Immature natural killer cell (primary cell): Measurements from ENCODE around the gene KLHL26. TPM values are rescaled to one million over a fixed set of nuclear protein-coding genes. Genes with fewer than 3 reads are reported as not detected.
"Not testable (repeated sequence)": the region's sequence is repeated elsewhere in the genome, so short reads cannot be mapped to it uniquely, and the experiment has no call there.

ENCODE experiments used
- DNase-seq, 3 donors: peaks; one replicate each; pipeline ENCODE4 v3.0.0; 2022; ENCODE audit warnings: mixed read lengths in 1 of 3
- H3K27ac Mint-ChIP-seq, 6 donors: one replicate each; pipeline ENCODE4 v1.8.0; 2020; ENCODE audit warnings: mixed read lengths in 6 of 6, mild to moderate bottlenecking in 5 of 6, inconsistent platforms in 4 of 6, moderate library complexity in 3 of 6
- H3K27me3 Mint-ChIP-seq, 3 donors: one replicate each; pipeline ENCODE4 v1.8.0; 2020 to 2021; ENCODE audit warnings: low read depth in 3 of 3, mild to moderate bottlenecking in 3 of 3, mixed read lengths in 3 of 3, moderate library complexity in 3 of 3, inconsistent platforms in 1 of 3
- H3K36me3 Mint-ChIP-seq, 3 donors: one replicate each; pipeline ENCODE4 v1.8.0; 2020; ENCODE audit warnings: mixed read lengths in 3 of 3, inconsistent platforms in 2 of 3, mild to moderate bottlenecking in 2 of 3
- H3K4me1 Mint-ChIP-seq, 2 donors: one replicate each; pipeline ENCODE4 v1.8.0; 2020; ENCODE audit warnings: inconsistent platforms in 2 of 2, mild to moderate bottlenecking in 2 of 2, mixed read lengths in 2 of 2, moderate library complexity in 1 of 2
- H3K4me3 Mint-ChIP-seq, 5 donors: one replicate each; pipeline ENCODE4 v1.8.0; 2020; ENCODE audit warnings: mild to moderate bottlenecking in 5 of 5, mixed read lengths in 5 of 5, inconsistent platforms in 3 of 5, moderate library complexity in 3 of 5
- H3K9me3 Mint-ChIP-seq, 6 donors: one replicate each; pipeline ENCODE4 v1.8.0; 2020; ENCODE audit warnings: mild to moderate bottlenecking in 6 of 6, mixed read lengths in 6 of 6, inconsistent platforms in 4 of 6, moderate library complexity in 3 of 6
- polyA plus RNA-seq, 3 donors: library from polyadenylated mRNA; unstranded; fragments of 300-500 nt; fragmentation: Illumina TruSeq; gene quantifications; one replicate each; pipeline ENCODE4 v1.2.3, GENCODE V29; 2021

KLHL26 gene
- 1 to 10 TPM; 1.6 to 4.8 (median 4.5) TPM for polyA plus RNA-seq

- Mint-ChIP-seq H3K27ac (peak within 1 kb of the TSS; percentile 78 to 93 (median 90)), H3K36me3 (no peaks in the 10 kb centered on the region), H3K27me3 (peaks cover 2 to 9% (median 3%) of the 10 kb centered on the region in 3 donors), H3K4me1 (peaks cover 27 to 38% of the 10 kb centered on the region in 2 donors), H3K9me3 (no peaks in the 10 kb centered on the region), H3K4me3 (peak within 1 kb of the TSS; percentile 87 to 93 (median 92))
- DNase-seq = no peak
These were observed at the start of gene KLHL26 for GRCh38 chr19:18636969-18637629. TSS of gene KLHL26 (plus strand) at chr19:18637028. CDS start at chr19:18637055, 27 bp downstream.

GRCh38 chr19:18587561-18587960 is 49.3 kb upstream of the KLHL26 start:
- peaks cover 26 to 28% of the 10 kb centered on the region in 2 donors for H3K4me1 Mint-ChIP-seq
- no peaks in the 10 kb centered on the region for H3K9me3 Mint-ChIP-seq
- H3K36me3 Mint-ChIP-seq = no peaks in the 10 kb centered on the region
- peak overlapping the region in 4 of 5 donors; percentile 47 to 96 (median 74) for H3K4me3 Mint-ChIP-seq
- peaks cover 0 to 9% (median 4%) of the 10 kb centered on the region in 3 donors for H3K27me3 Mint-ChIP-seq
- DNase-seq = no peak
- peak overlapping the region in 5 of 6 donors; percentile 62 to 97 (median 92) for H3K27ac Mint-ChIP-seq

- peaks cover 26 to 28% of the 10 kb centered on the region in 2 donors for H3K4me1 Mint-ChIP-seq
- DNase-seq = no peak
- no peaks in the 10 kb centered on the region for H3K9me3 Mint-ChIP-seq
- no peaks in the 10 kb centered on the region for H3K36me3 Mint-ChIP-seq
- peak overlapping the region; percentile 91 to 97 (median 94) for H3K27ac Mint-ChIP-seq
- H3K4me3 Mint-ChIP-seq = peak overlapping the region; percentile 86 to 96 (median 92)
- peaks cover 0 to 9% (median 0%) of the 10 kb centered on the region in 3 donors for H3K27me3 Mint-ChIP-seq
These were observed 48.7 kb upstream of the KLHL26 start for GRCh38 chr19:18587962-18588610.

GRCh38 chr19:18588611-18589379 is 48.0 kb upstream of the KLHL26 start, which contains the start of gene REX1BD:
TSS of gene REX1BD (plus strand) at chr19:18588798. CDS start at chr19:18588802, 4 bp downstream.
- Mint-ChIP-seq H3K27ac (peak within 1 kb of the TSS; percentile 91 to 97 (median 94)), H3K9me3 (no peaks in the 10 kb centered on the region), H3K4me1 (peaks cover 29 to 33% of the 10 kb centered on the region in 2 donors), H3K27me3 (peaks cover 0 to 9% (median 0%) of the 10 kb centered on the region in 3 donors), H3K36me3 (no peaks in the 10 kb centered on the region), H3K4me3 (peak within 1 kb of the TSS; percentile 86 to 96 (median 92))
- peak; percentile 82 to 85 (median 83) for DNase-seq

- Mint-ChIP-seq H3K4me1 (peaks cover 32 to 36% of the 10 kb centered on the region in 2 donors), H3K9me3 (no peaks in the 10 kb centered on the region), H3K27me3 (peaks cover 0 to 9% (median 0%) of the 10 kb centered on the region in 3 donors), H3K36me3 (no peaks in the 10 kb centered on the region), H3K27ac (peak overlapping the region; percentile 74 to 97 (median 90)), H3K4me3 (peak overlapping the region; percentile 86 to 96 (median 92))
- peak in 2 of 3 donors; percentile 73 to 74 for DNase-seq
These were observed 47.2 kb upstream of the KLHL26 start for GRCh38 chr19:18589380-18590272.

- peak overlapping the region in 5 of 6 donors; percentile 31 to 92 (median 74) for H3K27ac Mint-ChIP-seq
- no peaks in the 10 kb centered on the region for H3K9me3 Mint-ChIP-seq
- peak overlapping the region; percentile 56 to 92 (median 86) for H3K4me3 Mint-ChIP-seq
- H3K36me3 Mint-ChIP-seq = no peaks in the 10 kb centered on the region
- peaks cover 0 to 9% (median 2%) of the 10 kb centered on the region in 3 donors for H3K27me3 Mint-ChIP-seq
- no peak for DNase-seq
- peaks cover 37 to 44% of the 10 kb centered on the region in 2 donors for H3K4me1 Mint-ChIP-seq
These were observed 46.3 kb upstream of the KLHL26 start for GRCh38 chr19:18590273-18591272.

GRCh38 chr19:18591735-18592385 is 45.0 kb upstream of the KLHL26 start:
- Mint-ChIP-seq H3K4me3 (peak overlapping the region in 4 of 5 donors; percentile 21 to 36 (median 26)), H3K27me3 (peaks cover 0 to 9% (median 2%) of the 10 kb centered on the region in 3 donors), H3K9me3 (peaks cover 0 to 1% (median 0%) of the 10 kb centered on the region in 6 donors), H3K36me3 (no peaks in the 10 kb centered on the region), H3K27ac (peak overlapping the region in 1 of 6 donors; percentile 8), H3K4me1 (peaks cover 37 to 46% of the 10 kb centered on the region in 2 donors)
- no peak for DNase-seq

- H3K4me1 Mint-ChIP-seq = peaks cover 35 to 44% of the 10 kb centered on the region in 2 donors
- H3K36me3 Mint-ChIP-seq, H3K9me3 Mint-ChIP-seq, DNase-seq, H3K27me3 Mint-ChIP-seq, H3K4me3 Mint-ChIP-seq: not testable (repeated sequence)
- peak overlapping the region in 1 of 6 donors; percentile 34 for H3K27ac Mint-ChIP-seq
These were observed 44.1 kb upstream of the KLHL26 start for GRCh38 chr19:18592732-18593131.

GRCh38 chr19:18593367-18594095 is 43.3 kb upstream of the KLHL26 start:
- no peak for DNase-seq
- peak overlapping the region in 4 of 6 donors; percentile 34 to 79 (median 50) for H3K27ac Mint-ChIP-seq
- peak overlapping the region; percentile 62 to 82 (median 66) for H3K4me3 Mint-ChIP-seq
- no peaks in the 10 kb centered on the region for H3K36me3 Mint-ChIP-seq
- peaks cover 0 to 1% (median 0%) of the 10 kb centered on the region in 6 donors for H3K9me3 Mint-ChIP-seq
- peaks cover 27 to 36% of the 10 kb centered on the region in 2 donors for H3K4me1 Mint-ChIP-seq
- H3K27me3 Mint-ChIP-seq = peaks cover 0 to 9% (median 2%) of the 10 kb centered on the region in 3 donors

GRCh38 chr19:18594096-18594823 is 42.6 kb upstream of the KLHL26 start:
- Mint-ChIP-seq H3K27me3 (peaks cover 1 to 6% (median 2%) of the 10 kb centered on the region in 3 donors), H3K4me1 (peaks cover 26 to 35% of the 10 kb centered on the region in 2 donors), H3K27ac (peak overlapping the region in 3 of 6 donors; percentile 78 to 86 (median 85)), H3K36me3 (no peaks in the 10 kb centered on the region), H3K4me3 (peak overlapping the region; percentile 79 to 86 (median 85)), H3K9me3 (peaks cover 0 to 1% (median 0%) of the 10 kb centered on the region in 6 donors)
- DNase-seq = peak; percentile 71 to 78 (median 75)
